Measurements from ENCODE around the gene PLAGL2.

DNA sequence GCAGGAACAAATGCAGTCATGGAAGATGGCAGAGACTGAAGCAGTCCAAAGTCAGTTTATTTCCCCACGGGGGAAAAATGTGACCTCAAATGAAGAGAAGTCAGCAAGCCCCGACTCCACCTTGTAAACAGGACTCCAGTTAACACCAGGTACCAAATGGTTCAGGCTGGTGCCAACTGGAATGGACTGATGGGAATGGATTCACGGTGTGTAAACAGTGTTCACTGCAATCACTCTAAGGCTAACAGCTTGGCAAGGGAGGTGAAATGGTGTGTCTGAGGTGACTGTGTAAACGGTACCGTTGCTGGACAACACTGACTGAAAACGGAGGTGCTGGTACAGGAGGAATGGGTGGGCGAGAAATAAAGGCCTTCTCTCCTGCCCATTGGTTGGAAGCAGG is 12.0 kb downstream of the PLAGL2 start:
- TF ChIP-seq, protein P1, sequence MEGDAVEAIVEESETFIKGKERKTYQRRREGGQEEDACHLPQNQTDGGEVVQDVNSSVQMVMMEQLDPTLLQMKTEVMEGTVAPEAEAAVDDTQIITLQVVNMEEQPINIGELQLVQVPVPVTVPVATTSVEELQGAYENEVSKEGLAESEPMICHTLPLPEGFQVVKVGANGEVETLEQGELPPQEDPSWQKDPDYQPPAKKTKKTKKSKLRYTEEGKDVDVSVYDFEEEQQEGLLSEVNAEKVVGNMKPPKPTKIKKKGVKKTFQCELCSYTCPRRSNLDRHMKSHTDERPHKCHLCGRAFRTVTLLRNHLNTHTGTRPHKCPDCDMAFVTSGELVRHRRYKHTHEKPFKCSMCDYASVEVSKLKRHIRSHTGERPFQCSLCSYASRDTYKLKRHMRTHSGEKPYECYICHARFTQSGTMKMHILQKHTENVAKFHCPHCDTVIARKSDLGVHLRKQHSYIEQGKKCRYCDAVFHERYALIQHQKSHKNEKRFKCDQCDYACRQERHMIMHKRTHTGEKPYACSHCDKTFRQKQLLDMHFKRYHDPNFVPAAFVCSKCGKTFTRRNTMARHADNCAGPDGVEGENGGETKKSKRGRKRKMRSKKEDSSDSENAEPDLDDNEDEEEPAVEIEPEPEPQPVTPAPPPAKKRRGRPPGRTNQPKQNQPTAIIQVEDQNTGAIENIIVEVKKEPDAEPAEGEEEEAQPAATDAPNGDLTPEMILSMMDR (IDR thresholded peaks at IDR 0.05) = no peak
- no peak for TF ChIP-seq POLR2A (IDR thresholded peaks at IDR 0.05)

All from tibial nerve (tissue), 3 donors.